SK-N-SH (cell line): ENCODE data around the gene PLA2G2C. TPM values are rescaled to one million over a fixed set of nuclear protein-coding genes. Genes with fewer than 3 reads are reported as not detected.

Source experiments
- CTCF ChIA-PET: fragments of 300-600, 350-600 bp; formaldehyde crosslinking; extraction: SDS; loops from one replicate; lab custom pipeline; 2021; lab: Yijun Ruan, JAX
- POLR2A ChIA-PET: fragments of 350-600 bp; sonication (Branson Sonifier 250); formaldehyde crosslinking; extraction: SDS; loops from one replicate; lab custom pipeline; 2020; ENCODE audit warnings: antibody characterized with exemption, inconsistent platforms; lab: Yijun Ruan, JAX
- DNase-seq: peaks from one replicate; pipeline ENCODE4 v3.0.0; 2012
- H2AFZ ChIP-seq: fragments of 200-600 bp; sonication (generic); 2 replicates; pipeline ENCODE4 v1.8.1; 2016; ENCODE audit warnings: antibody characterized with exemption, mild to moderate bottlenecking, low read depth
- H3F3A ChIP-seq: fragments of 200-600 bp; sonication (generic); replicated peaks from 2 replicates; pipeline ENCODE3; 2016; ENCODE audit warnings: antibody characterized with exemption, mild to moderate bottlenecking; ENCODE audit not compliant: insufficient read depth
- H3K27ac ChIP-seq, 2 experiments: fragments of 200-500 bp in 1 of 2; fragments of 200-600 bp in 1 of 2; sonication (Bioruptor generic) in 1 of 2; sonication (generic), shearing (Covaris generic) in 1 of 2; 2 replicates each; pipeline versions ENCODE4 v1.5.1 to v1.6.1; 2014 to 2016; ENCODE audit warnings: low read depth in 2 of 2, inconsistent platforms in 1 of 2, low read length in 1 of 2, mild to moderate bottlenecking in 1 of 2, mixed read lengths in 1 of 2
- H3K27me3 ChIP-seq: fragments of 200-600 bp; sonication (generic), shearing (Covaris generic); 2 replicates; pipeline ENCODE4 v1.6.1; 2016; ENCODE audit warnings: mixed run types; ENCODE audit not compliant: insufficient read depth
- H3K36me3 ChIP-seq, 2 experiments: fragments of 200-500 bp in 1 of 2; fragments of 200-600 bp in 1 of 2; sonication (Bioruptor generic) in 1 of 2; sonication (generic) in 1 of 2; replicated peaks in 1 of 2; 2 replicates each; pipeline versions ENCODE3 to v1.5.1; 2014 to 2016; ENCODE audit warnings: low read length in 1 of 2, mild to moderate bottlenecking in 1 of 2; ENCODE audit not compliant: insufficient read depth in 2 of 2, control insufficient read depth in 1 of 2
- H3K4me1 ChIP-seq, 2 experiments: fragments of 200-500 bp in 1 of 2; fragments of 200-600 bp in 1 of 2; sonication (Bioruptor generic) in 1 of 2; sonication (generic), shearing (Covaris generic) in 1 of 2; 2 replicates each; pipeline versions ENCODE4 v1.5.1 to v1.6.1; 2014 to 2016; ENCODE audit warnings: low read depth in 1 of 2, low read length in 1 of 2, mixed run types in 1 of 2; ENCODE audit not compliant: insufficient read depth in 2 of 2, control insufficient read depth in 1 of 2
- H3K4me2 ChIP-seq: fragments of 200-600 bp; sonication (generic), shearing (Covaris generic); 2 replicates; pipeline ENCODE4 v1.6.1; 2017; ENCODE audit warnings: mixed run types
- H3K4me3 ChIP-seq, 2 experiments: fragments of 200-500 bp in 1 of 2; fragments of 200-600 bp in 1 of 2; sonication (Bioruptor generic) in 1 of 2; sonication (generic), shearing (Covaris generic) in 1 of 2; 2 replicates each; pipeline versions ENCODE4 v1.5.1 to v1.8.1; 2014 to 2016; ENCODE audit warnings: low read depth in 2 of 2, inconsistent platforms in 1 of 2, low read length in 1 of 2, mild to moderate bottlenecking in 1 of 2, mixed read lengths in 1 of 2, moderate library complexity in 1 of 2
- H3K79me2 ChIP-seq: fragments of 200-600 bp; sonication (generic); 2 replicates; pipeline ENCODE4 v1.8.1; 2017; ENCODE audit warnings: mild to moderate bottlenecking; ENCODE audit not compliant: insufficient read depth
- H3K9ac ChIP-seq: fragments of 200-600 bp; sonication (generic); 2 replicates; pipeline ENCODE4 v1.6.1; 2017; ENCODE audit warnings: mixed run types
- H3K9me2 ChIP-seq: fragments of 200-600 bp; sonication (generic); 2 replicates; pipeline ENCODE4 v1.6.1; 2017; ENCODE audit warnings: mixed run types
- H3K9me3 ChIP-seq: fragments of 200-600 bp; sonication (generic); 2 replicates; pipeline ENCODE4 v1.6.1; 2017; ENCODE audit warnings: mixed run types, mild to moderate bottlenecking, moderate library complexity
- H4K20me1 ChIP-seq: fragments of 200-600 bp; sonication (generic); 2 replicates; pipeline ENCODE4 v1.6.1; 2017; ENCODE audit warnings: mild to moderate bottlenecking, mixed run types; ENCODE audit not compliant: insufficient read depth
- CHD2 ChIP-seq: fragments of 150-350 bp; IDR thresholded peaks from 2 replicates; pipeline ENCODE4 v1.6.1; 2018; ENCODE audit warnings: low read length; ENCODE audit not compliant: partially characterized antibody
- CTCF ChIP-seq: fragments of 200-600 bp; sonication (generic); IDR thresholded peaks from 2 replicates; pipeline ENCODE4 v1.6.1; 2017; ENCODE audit warnings: antibody characterized with exemption, mild to moderate bottlenecking, moderate library complexity
- FOXJ3 ChIP-seq: sonication (generic); formaldehyde crosslinking; IDR thresholded peaks from 2 replicates; pipeline ENCODE4 v1.5.1; 2020; ENCODE audit warnings: mild to moderate bottlenecking, missing genetic modification reagents
- GABPA ChIP-seq: IDR thresholded peaks from 2 replicates; pipeline ENCODE4 v1.4.0; 2012; ENCODE audit warnings: low read depth, mild to moderate bottlenecking
- JUND ChIP-seq: IDR thresholded peaks from 2 replicates; pipeline ENCODE4 v1.4.0; 2012
- MAX ChIP-seq: IDR thresholded peaks from 2 replicates; pipeline ENCODE4 v1.4.0; 2012; ENCODE audit warnings: low read depth
- MXI1 ChIP-seq: IDR thresholded peaks from 2 replicates; pipeline ENCODE4 v1.6.1; 2012; ENCODE audit warnings: mild to moderate bottlenecking, low read depth, low read length, improper control_type of control experiment
- POLR2AphosphoS5 ChIP-seq: IDR thresholded peaks from 2 replicates; pipeline ENCODE4 v1.6.1; 2012; ENCODE audit warnings: low read depth, low read length
- RAD21 ChIP-seq: IDR thresholded peaks from 2 replicates; pipeline ENCODE4 v1.6.1; 2012; ENCODE audit warnings: mild to moderate bottlenecking, low read length
- RXRA ChIP-seq: IDR thresholded peaks from 2 replicates; pipeline ENCODE4 v1.4.0; 2012; ENCODE audit warnings: low read depth, mild to moderate bottlenecking, borderline replicate concordance
- SIN3A ChIP-seq: IDR thresholded peaks from 2 replicates; pipeline ENCODE4 v1.6.1; 2012; ENCODE audit warnings: low read depth, mild to moderate bottlenecking, low read length, moderate library complexity, borderline replicate concordance
- USF2 ChIP-seq: fragments of 150-350 bp; IDR thresholded peaks from 2 replicates; pipeline ENCODE4 v1.6.1; 2017; ENCODE audit warnings: antibody characterized with exemption, low read length, low read depth, borderline replicate concordance
- WGBS: methylation state at CpG from one replicate; pipeline ENCODE4 v1.1.6; 2017; ENCODE audit warnings: low lambda C conversion rate; 5-methylcytosine and 5-hydroxymethylcytosine counted together
- polyA plus RNA-seq, 3 experiments: library from polyadenylated mRNA; depleted of rRNA; stranded (reverse); fragments of >200 nt; gene quantifications; 2 replicates each; pipeline ENCODE4 v1.2.3, GENCODE V29; 2012

Gene PLA2G2C
- polyA plus RNA-seq, 1 of the 3 experiments (the other 2 are of a cell fraction), result not detected

GRCh38 chr1:20166051-20166450, 20.3 kb downstream of the PLA2G2C start:
- WGBS, result 15% methylated on average over 7 of the region's 17 CpGs
- Histone ChIP-seq H3K9me2 (no peaks in the 10 kb centered on the region), H3K27ac (no peak overlapping the region), H3K9me3 (no peaks in the 10 kb centered on the region), H3K4me1 (no peaks in the 10 kb centered on the region; a peak in 1 of 4 replicates), H3K27me3 (no peaks in the 10 kb centered on the region; the same call in 1 of the 2 replicates), H3K36me3 (no peaks in the 10 kb centered on the region)
- TF ChIP-seq JUND, result no peak
- TF ChIP-seq RXRA, result no peak
- TF ChIP-seq MXI1, result no peak
- TF ChIP-seq POLR2AphosphoS5, result no peak
- no peak for TF ChIP-seq GABPA
- TF ChIP-seq FOXJ3 (CRISPR knock-in tag), result no peak
- TF ChIP-seq SIN3A, result no peak
- TF ChIP-seq USF2, result no peak
- no peak for TF ChIP-seq MAX
- TF ChIP-seq, all 33 proteins: peak for 0
- CTCF ChIA-PET, result interaction anchor here (0.6 to 8.5 kb wide), 17 partner anchors 8 to 328 kb away, joined by 3 to 75 read pairs (median 4); no protein-coding TSS in a partner anchor
- DNase-seq, result peak; percentile 49
- Histone ChIP-seq H3K4me3 (no peak overlapping the region), H3F3A (no peaks in the 10 kb centered on the region), H3K9ac (no peak overlapping the region), H4K20me1 (no peaks in the 10 kb centered on the region), H3K79me2 (no peaks in the 10 kb centered on the region), H2AFZ (no peak overlapping the region), H3K4me2 (no peak overlapping the region)
- POLR2A ChIA-PET, result no interaction called here

- POLR2A ChIA-PET, result no interaction called here
- Histone ChIP-seq H3K36me3 (no peaks in the 10 kb centered on the region), H3K9me2 (no peaks in the 10 kb centered on the region), H3F3A (no peaks in the 10 kb centered on the region), H3K27ac (no peak overlapping the region), H3K9ac (no peak overlapping the region), H3K4me1 (no peaks in the 10 kb centered on the region; a peak in 1 of 4 replicates), H3K27me3 (no peaks in the 10 kb centered on the region; the same call in 1 of the 2 replicates), H3K4me3 (no peak overlapping the region; a peak in 1 of 4 replicates), H3K79me2 (no peaks in the 10 kb centered on the region), H3K4me2 (no peak overlapping the region), H4K20me1 (no peaks in the 10 kb centered on the region), H3K9me3 (no peaks in the 10 kb centered on the region), H2AFZ (no peak overlapping the region)
- CTCF ChIA-PET, result interaction anchor here (0.5 to 8.5 kb wide), 15 partner anchors 8 to 328 kb away, joined by 3 to 75 read pairs (median 5); no protein-coding TSS in a partner anchor
- peak; percentile 60 for DNase-seq
- 75% methylated on average over 16 of the region's 16 CpGs for WGBS
- peak; percentile 52 for TF ChIP-seq RAD21
- peak; percentile 39 for TF ChIP-seq CTCF
- TF ChIP-seq CHD2, result no peak
Observed at GRCh38 chr1:20165522-20165951, 20.8 kb downstream of the PLA2G2C start.
